Smooth muscle cell (in vitro differentiated cells): ENCODE results near the gene FCER1A. TPM values are rescaled to one million over a fixed set of nuclear protein-coding genes. Genes with fewer than 3 reads are reported as not detected.

ENCODE experiments used
- DNase-seq: peaks from one replicate; lab custom pipeline; 2025; ENCODE audit not compliant: unreplicated experiment; lab: John Stamatoyannopoulos, UW
- H2AFZ ChIP-seq: fragments of 200-600 bp; sonication (generic); 2 replicates; pipeline ENCODE4 v1.6.0; 2016; ENCODE audit warnings: antibody characterized with exemption, low read depth, mild to moderate bottlenecking
- H3F3A ChIP-seq: fragments of 200-600 bp; sonication (generic); 2 replicates; pipeline ENCODE4 v1.6.0; 2017; ENCODE audit warnings: antibody characterized with exemption, low read depth
- H3K27ac ChIP-seq: fragments of 200-600 bp; sonication (generic); 2 replicates; pipeline ENCODE4 v1.5.1; 2016; ENCODE audit warnings: low read depth, mild to moderate bottlenecking
- H3K27me3 ChIP-seq: fragments of 200-600 bp; sonication (generic); 2 replicates; pipeline ENCODE4 v1.6.1; 2016; ENCODE audit warnings: low read depth, mild to moderate bottlenecking
- H3K36me3 ChIP-seq: fragments of 200-600 bp; sonication (generic); 2 replicates; pipeline ENCODE4 v1.5.1; 2016; ENCODE audit warnings: low read depth
- H3K4me1 ChIP-seq: fragments of 200-600 bp; sonication (generic); 2 replicates; pipeline ENCODE4 v1.5.1; 2016; ENCODE audit warnings: low read depth
- H3K4me2 ChIP-seq: fragments of 200-600 bp; sonication (generic); 2 replicates; pipeline ENCODE4 v1.6.0; 2016; ENCODE audit warnings: mild to moderate bottlenecking
- H3K4me3 ChIP-seq: fragments of 200-600 bp; sonication (generic); 2 replicates; pipeline ENCODE4 v1.5.1; 2016; ENCODE audit warnings: mild to moderate bottlenecking
- H3K79me2 ChIP-seq: fragments of 200-600 bp; sonication (generic); 2 replicates; pipeline ENCODE4 v1.6.0; 2016; ENCODE audit warnings: low read depth, mild to moderate bottlenecking
- H3K9ac ChIP-seq: fragments of 200-600 bp; sonication (generic); 2 replicates; pipeline ENCODE4 v1.6.0; 2016; ENCODE audit warnings: low read depth
- H3K9me3 ChIP-seq: fragments of 200-600 bp; sonication (generic); replicated peaks from 2 replicates; pipeline ENCODE4 v1.5.1; 2016; ENCODE audit warnings: low read depth
- H4K20me1 ChIP-seq: fragments of 200-600 bp; sonication (generic); 2 replicates; pipeline ENCODE4 v1.6.0; 2016; ENCODE audit warnings: low read depth
- CTCF ChIP-seq: fragments of 200-600 bp; sonication (generic); IDR thresholded peaks from 2 replicates; pipeline ENCODE4 v1.5.1; 2017; ENCODE audit warnings: borderline replicate concordance, mild to moderate bottlenecking, antibody characterized with exemption; ENCODE audit not compliant: insufficient read depth, poor library complexity, severe bottlenecking
- WGBS: methylation state at CpG from one replicate; pipeline ENCODE4 v1.1.7; 2016; ENCODE audit warnings: low lambda C conversion rate; 5-methylcytosine and 5-hydroxymethylcytosine counted together
- polyA plus RNA-seq: library from polyadenylated mRNA; unstranded; fragments of >200 nt; fragmentation: Nextera tagmentation; extraction: Ambion mirVana; gene quantifications from 2 replicates; pipeline ENCODE4 v1.2.1, GENCODE V29; 2016
- total RNA-seq: library from RNA; depleted of rRNA; stranded (reverse); fragments of >200 nt; gene quantifications from 2 replicates; pipeline ENCODE4 v1.2.3, GENCODE V29; 2014

The FCER1A gene
- not detected in 2 replicates for total RNA-seq
- polyA plus RNA-seq, result not detected in 2 replicates

- Histone ChIP-seq H3F3A (no peaks in the 10 kb centered on the region), H3K9me3 (no peaks in the 10 kb centered on the region), H3K79me2 (no peaks in the 10 kb centered on the region), H2AFZ (no peak within 1 kb of the TSS), H3K4me1 (no peaks in the 10 kb centered on the region), H3K27me3 (no peaks in the 10 kb centered on the region), H3K9ac (no peak within 1 kb of the TSS), H3K4me3 (no peak within 1 kb of the TSS), H3K36me3 (no peaks in the 10 kb centered on the region), H3K4me2 (no peak within 1 kb of the TSS), H4K20me1 (no peaks in the 10 kb centered on the region), H3K27ac (no peak within 1 kb of the TSS)
- no peak for TF ChIP-seq CTCF
- 70% methylated on average over 1 of the region's 1 CpG for WGBS
- no peak for DNase-seq
These were observed at the start of gene FCER1A for GRCh38 chr1:159302095-159302494. FCER1A (plus strand) TSS chr1:159302336; CDS start chr1:159302365, 29 bp downstream.

- Histone ChIP-seq H2AFZ (no peak overlapping the region), H4K20me1 (no peaks in the 10 kb centered on the region), H3K27me3 (no peaks in the 10 kb centered on the region), H3K9ac (no peak overlapping the region), H3K4me2 (no peak overlapping the region), H3K4me3 (no peak overlapping the region), H3K4me1 (no peaks in the 10 kb centered on the region), H3K9me3 (no peaks in the 10 kb centered on the region), H3K79me2 (no peaks in the 10 kb centered on the region), H3K36me3 (no peaks in the 10 kb centered on the region), H3F3A (no peaks in the 10 kb centered on the region), H3K27ac (no peak overlapping the region)
- TF ChIP-seq CTCF, result no peak
- no peak for DNase-seq
These were observed 40.8 kb upstream of the FCER1A start for GRCh38 chr1:159261311-159261710.

- H3K79me2 ChIP-seq, result no peaks in the 10 kb centered on the region
- no peak overlapping the region for H3K27ac ChIP-seq
- no peaks in the 10 kb centered on the region for H3K36me3 ChIP-seq
- no peaks in the 10 kb centered on the region for H4K20me1 ChIP-seq
- no peak overlapping the region for H3K9ac ChIP-seq
- H2AFZ ChIP-seq, result no peak overlapping the region
- TF ChIP-seq CTCF, result no peak
- WGBS, result 68% methylated on average over 2 of the region's 2 CpGs
- DNase-seq, result no peak
- H3K4me1 ChIP-seq, result no peaks in the 10 kb centered on the region
- no peak overlapping the region for H3K4me2 ChIP-seq
- H3F3A ChIP-seq, result no peaks in the 10 kb centered on the region
- H3K4me3 ChIP-seq, result no peak overlapping the region
- no peaks in the 10 kb centered on the region for H3K9me3 ChIP-seq
- H3K27me3 ChIP-seq, result no peaks in the 10 kb centered on the region
These were observed 40.2 kb upstream of the FCER1A start for GRCh38 chr1:159261721-159262494.

DNA sequence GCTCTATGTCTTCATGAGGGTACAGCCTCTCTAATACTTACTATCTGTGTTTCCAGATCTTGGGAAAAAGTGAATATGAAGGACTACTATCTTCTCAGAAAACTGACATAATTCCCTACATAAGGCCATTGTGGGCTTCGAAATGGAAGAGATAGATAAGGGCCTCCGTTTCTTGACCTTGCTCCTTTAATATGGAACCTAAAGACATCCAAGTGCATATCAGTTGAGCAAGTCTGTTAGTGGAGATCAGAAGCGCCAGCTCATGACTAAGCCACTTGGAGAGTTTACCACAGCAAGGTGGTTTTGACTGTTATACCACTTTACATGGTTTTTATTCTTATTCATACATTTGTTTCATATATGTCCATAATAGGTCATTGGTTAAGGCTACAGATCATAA lies 35.3 kb upstream of the FCER1A start:
- Histone ChIP-seq H4K20me1 (no peaks in the 10 kb centered on the region), H3K27me3 (no peaks in the 10 kb centered on the region), H3K9me3 (no peaks in the 10 kb centered on the region), H3K36me3 (no peaks in the 10 kb centered on the region), H3K4me3 (no peak overlapping the region), H3K9ac (no peak overlapping the region), H3K4me2 (no peak overlapping the region), H3K79me2 (no peaks in the 10 kb centered on the region), H3K4me1 (no peaks in the 10 kb centered on the region), H2AFZ (no peak overlapping the region), H3F3A (no peaks in the 10 kb centered on the region), H3K27ac (no peak overlapping the region)
- DNase-seq, result no peak
- TF ChIP-seq CTCF, result no peak
- WGBS, result 64% methylated on average over 3 of the region's 3 CpGs
